Measurements from ENCODE around the gene DGUOK. TPM values are rescaled to one million over a fixed set of nuclear protein-coding genes. Genes with fewer than 3 reads are reported as not detected.

DGUOK gene
- total and polyA plus RNA-seq, 4 donors: 19.6 to 49.7 (median 28.3) TPM

- TF ChIP-seq, protein P1, sequence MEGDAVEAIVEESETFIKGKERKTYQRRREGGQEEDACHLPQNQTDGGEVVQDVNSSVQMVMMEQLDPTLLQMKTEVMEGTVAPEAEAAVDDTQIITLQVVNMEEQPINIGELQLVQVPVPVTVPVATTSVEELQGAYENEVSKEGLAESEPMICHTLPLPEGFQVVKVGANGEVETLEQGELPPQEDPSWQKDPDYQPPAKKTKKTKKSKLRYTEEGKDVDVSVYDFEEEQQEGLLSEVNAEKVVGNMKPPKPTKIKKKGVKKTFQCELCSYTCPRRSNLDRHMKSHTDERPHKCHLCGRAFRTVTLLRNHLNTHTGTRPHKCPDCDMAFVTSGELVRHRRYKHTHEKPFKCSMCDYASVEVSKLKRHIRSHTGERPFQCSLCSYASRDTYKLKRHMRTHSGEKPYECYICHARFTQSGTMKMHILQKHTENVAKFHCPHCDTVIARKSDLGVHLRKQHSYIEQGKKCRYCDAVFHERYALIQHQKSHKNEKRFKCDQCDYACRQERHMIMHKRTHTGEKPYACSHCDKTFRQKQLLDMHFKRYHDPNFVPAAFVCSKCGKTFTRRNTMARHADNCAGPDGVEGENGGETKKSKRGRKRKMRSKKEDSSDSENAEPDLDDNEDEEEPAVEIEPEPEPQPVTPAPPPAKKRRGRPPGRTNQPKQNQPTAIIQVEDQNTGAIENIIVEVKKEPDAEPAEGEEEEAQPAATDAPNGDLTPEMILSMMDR (IDR thresholded peaks at IDR 0.05; ENCODE audit: low read depth, low read length, missing input control): no peak
- TF ChIP-seq HNF4G (IDR thresholded peaks at IDR 0.05) (no peak), RAD21 (IDR thresholded peaks at IDR 0.05) (no peak), NR2F2 (IDR thresholded peaks at IDR 0.05) (no peak), SP1 (IDR thresholded peaks at IDR 0.05) (no peak)
Measured at GRCh38 chr2:73930386-73930785, 3.7 kb downstream of the DGUOK start (continued).

DNA sequence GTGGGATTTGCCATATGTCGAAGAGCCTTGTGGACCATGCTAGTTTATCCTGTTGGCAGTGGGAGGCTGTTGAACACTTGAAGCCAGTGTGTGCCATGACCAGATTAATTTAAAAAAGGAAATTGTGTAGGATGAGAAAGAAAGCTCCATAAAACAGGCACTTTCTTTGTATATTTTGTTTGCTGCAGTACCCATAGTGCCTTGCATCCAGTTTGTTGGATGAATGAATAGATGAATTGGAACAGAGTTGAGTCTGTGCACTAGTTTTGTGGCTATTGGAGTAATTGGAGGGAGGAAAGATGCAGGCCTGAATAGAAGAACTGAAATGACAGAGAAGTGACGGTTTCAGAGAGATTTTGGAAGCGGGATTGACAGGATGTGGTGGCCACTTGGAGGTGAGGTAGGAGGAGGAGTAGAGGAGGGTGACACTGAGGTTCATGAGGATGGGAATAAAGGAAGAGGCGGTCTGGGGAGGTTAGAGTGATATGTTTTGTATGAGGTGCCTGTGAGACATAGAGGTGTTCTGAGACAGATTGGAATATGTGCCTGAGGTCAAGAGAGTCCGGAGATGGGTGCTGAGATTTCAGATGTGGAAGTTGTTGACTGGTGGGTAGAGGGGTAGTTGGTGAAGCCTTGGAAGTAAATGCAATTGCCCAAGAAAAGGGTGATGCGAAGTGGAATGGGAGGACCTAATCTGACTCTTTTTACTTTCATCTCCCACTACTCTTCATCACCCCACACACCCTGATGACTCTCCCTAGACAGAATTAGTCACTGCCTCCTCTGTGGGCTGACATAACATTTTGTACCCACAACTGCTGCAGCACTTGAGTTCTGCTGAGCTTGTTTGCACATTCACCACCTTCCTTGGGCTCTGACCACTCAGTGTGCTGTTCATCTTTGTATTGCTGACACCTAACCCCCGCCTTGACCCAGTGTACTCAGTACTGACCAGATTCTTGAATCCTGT lies 5.1 kb downstream of the DGUOK start:
- DNase-seq (ENCODE audit: low spot score): no peak

More for the DNA sequence above, 5.1 kb downstream of the DGUOK start:
- Histone ChIP-seq H3K27ac (ENCODE audit: low read depth in 1 of 2, low read length in 2 of 2) (no peak overlapping the region), H3K27me3 (ENCODE audit: control insufficient read depth in 4 of 4, insufficient read depth in 4 of 4, low read length in 3 of 4) (no peaks in the 10 kb centered on the region), H3K9me3 (ENCODE audit: control insufficient read depth in 4 of 4, low read length in 3 of 4) (no peaks in the 10 kb centered on the region), H3K36me3 (ENCODE audit: control insufficient read depth in 4 of 4, insufficient read depth in 3 of 4, low read depth in 1 of 4, low read length in 3 of 4) (peaks cover 0 to 6% (median 3%) of the 10 kb centered on the region in 4 donors), H3K9ac (ENCODE audit: low read depth in 1 of 2, low read length in 2 of 2) (no peak overlapping the region), H3K4me1 (ENCODE audit: control insufficient read depth in 4 of 4, insufficient read depth in 4 of 4, low read length in 3 of 4) (peaks cover 10 to 23% (median 15%) of the 10 kb centered on the region in 4 donors), H3K4me3 (ENCODE audit: low read depth in 1 of 3, low read length in 3 of 3) (no peak overlapping the region)
- WGBS: 95% methylated on average over 7 of the region's 7 CpGs
- TF ChIP-seq HNF4A (conservative IDR thresholded peaks at IDR 0.05): no peak
- no peak for TF ChIP-seq RAD21 (IDR thresholded peaks at IDR 0.05)
- TF ChIP-seq EGR1 (IDR thresholded peaks at IDR 0.05; ENCODE audit: low read depth in 2 of 2): no peak
- TF ChIP-seq, protein P2, sequence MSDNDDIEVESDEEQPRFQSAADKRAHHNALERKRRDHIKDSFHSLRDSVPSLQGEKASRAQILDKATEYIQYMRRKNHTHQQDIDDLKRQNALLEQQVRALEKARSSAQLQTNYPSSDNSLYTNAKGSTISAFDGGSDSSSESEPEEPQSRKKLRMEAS (IDR thresholded peaks at IDR 0.05): no peak
- TF ChIP-seq ATF3 (IDR thresholded peaks at IDR 0.05): no peak
- no peak for TF ChIP-seq HNF4G (IDR thresholded peaks at IDR 0.05)
- no peak for TF ChIP-seq RXRA (IDR thresholded peaks at IDR 0.05)
- no peak for TF ChIP-seq ZBTB33 (IDR thresholded peaks at IDR 0.05)
- no peak for TF ChIP-seq TAF1 (conservative IDR thresholded peaks at IDR 0.05)
- TF ChIP-seq FOXA1 (IDR thresholded peaks at IDR 0.05): no peak
- no peak for TF ChIP-seq NR2F2 (IDR thresholded peaks at IDR 0.05)
- no peak for TF ChIP-seq FOXA2 (IDR thresholded peaks at IDR 0.05)
- no peak for TF ChIP-seq SP1 (IDR thresholded peaks at IDR 0.05)
- no peak for TF ChIP-seq YY1 (IDR thresholded peaks at IDR 0.05)
- TF ChIP-seq REST (IDR thresholded peaks at IDR 0.05): no peak
- TF ChIP-seq, protein P1 (IDR thresholded peaks at IDR 0.05; ENCODE audit: low read depth, low read length, missing input control): no peak
- TF ChIP-seq JUND (IDR thresholded peaks at IDR 0.05): no peak
- TF ChIP-seq GABPA (IDR thresholded peaks at IDR 0.05 in 1 of 2, conservative IDR thresholded peaks at IDR 0.05 in 1 of 2): no peak

Data from liver (tissue), 9 donors.